ENCODE data around the gene PAQR5. TPM values are rescaled to one million over a fixed set of nuclear protein-coding genes. Genes with fewer than 3 reads are reported as not detected.

PAQR5 gene
- total RNA-seq, 2 experiments from 2014 or later: 0.14 TPM; not detected in 1

GRCh38 chr15:69412274-69412673 is 113.6 kb downstream of the PAQR5 start:
- TF ChIP-seq CTCF (IDR thresholded peaks at IDR 0.05): no peak
- Mint-ChIP-seq H3K4me3 (no peak overlapping the region), H3K27me3 (peaks cover 11% of the 10 kb centered on the region), H3K4me1 (ENCODE audit: low read depth) (peaks cover 14% of the 10 kb centered on the region), H3K36me3 (ENCODE audit: low read depth) (peaks cover 8% of the 10 kb centered on the region), H3K27ac (no peak overlapping the region), H3K9me3 (no peaks in the 10 kb centered on the region)
- DNase-seq (no peak), ATAC-seq (no peak)
- CTCF ChIA-PET: interaction anchor here (0.9 to 3.2 kb wide), 4 partner anchors 17 to 353 kb away, joined by 3 to 18 read pairs (median 3); partner anchors contain the start of gene GLCE
- POLR2A ChIA-PET: interaction anchor here (1.1 to 1.6 kb wide), 2 partner anchors 40 to 251 kb away, joined by 4 to 9 read pairs; partner anchors contain the start of genes GLCE and RPLP1
- intact Hi-C loops (cut with micrococcal nuclease): no loop called here

GRCh38 chr15:69412701-69413100 is 114.0 kb downstream of the PAQR5 start:
- intact Hi-C loops (cut with micrococcal nuclease): no loop called here
- Mint-ChIP-seq H3K4me3 (no peak overlapping the region), H3K4me1 (ENCODE audit: low read depth) (peaks cover 14% of the 10 kb centered on the region), H3K36me3 (ENCODE audit: low read depth) (peaks cover 12% of the 10 kb centered on the region), H3K27me3 (peaks cover 9% of the 10 kb centered on the region), H3K27ac (no peak overlapping the region), H3K9me3 (no peaks in the 10 kb centered on the region)
- TF ChIP-seq CTCF (IDR thresholded peaks at IDR 0.05): no peak
- ChIA-PET POLR2A (interaction anchor here (1.1 kb wide), 1 partner anchor 39 kb away, joined by 4 read pairs; the partner anchor contains the start of gene RPLP1), CTCF (interaction anchor here (0.9 to 3.2 kb wide), 3 partner anchors 18 to 353 kb away, joined by 3 to 18 read pairs (median 3); no protein-coding TSS in a partner anchor)
- no peak for DNase-seq
- no peak for ATAC-seq

DNA sequence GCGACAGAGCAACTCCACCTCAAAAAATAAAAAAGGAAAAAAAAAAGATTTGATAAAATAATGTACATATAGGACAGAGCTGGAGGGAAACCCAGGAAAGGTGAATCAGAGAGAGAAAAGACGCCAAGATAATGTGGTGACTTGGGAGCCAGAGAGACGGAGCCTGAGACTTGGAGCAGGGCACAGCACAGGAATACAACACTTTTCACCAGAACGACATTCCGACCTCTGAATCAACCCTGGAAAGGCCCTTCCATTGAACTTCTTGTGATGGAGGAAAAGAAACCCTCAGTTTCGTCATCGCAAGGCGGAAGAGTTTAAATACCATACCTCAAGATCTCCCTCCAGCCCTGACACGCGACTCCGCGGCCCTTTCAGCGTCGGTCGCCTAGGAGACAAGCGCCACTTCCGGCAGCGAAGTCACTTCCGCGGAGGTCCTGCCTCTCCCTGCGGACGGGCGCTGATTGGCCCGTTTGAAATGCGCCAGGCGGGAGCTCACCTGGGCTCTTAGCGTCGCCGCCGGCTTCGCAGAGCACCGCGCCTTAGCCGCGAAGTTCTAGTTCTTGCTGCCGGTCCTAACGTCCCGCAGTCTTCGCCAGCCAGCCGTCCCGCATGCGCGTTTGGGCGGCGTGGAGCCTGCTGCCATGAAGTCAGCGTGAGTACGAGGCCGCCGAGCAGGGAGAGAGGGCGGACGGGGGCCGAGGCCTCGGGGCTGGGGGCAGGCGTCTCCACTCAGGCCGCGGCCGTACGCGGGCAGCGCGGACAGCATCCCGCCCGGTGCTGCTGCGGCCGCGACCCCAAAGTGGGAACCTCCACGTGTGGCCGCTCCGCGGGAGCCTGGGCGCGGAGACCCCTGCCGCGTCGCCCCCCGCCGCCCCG is 115.3 kb downstream of the PAQR5 start, which contains the start of gene KIF23:
KIF23 (plus strand) TSS at position 528 of the 879 bp plus-strand sequence; CDS start at position 645, 117 bp downstream.
- CTCF ChIA-PET: interaction anchor here (0.6 to 2.9 kb wide), 4 partner anchors 39 to 355 kb away, joined by 3 to 14 read pairs (median 4); no protein-coding TSS in a partner anchor
- ATAC-seq (peak; percentile 94), DNase-seq (peak; percentile 95)
- H3K36me3 Mint-ChIP-seq (ENCODE audit: low read depth): peaks cover 21% of the 10 kb centered on the region
- H3K4me3 Mint-ChIP-seq: peak within 1 kb of the TSS; percentile 81
- POLR2A ChIA-PET: interaction anchor here (0.6 to 3.1 kb wide), 5 partner anchors 18 to 186 kb away, joined by 3 to 25 read pairs (median 3); partner anchors contain the start of gene RPLP1
- TF ChIP-seq CTCF (IDR thresholded peaks at IDR 0.05): no peak
- intact Hi-C loops (cut with micrococcal nuclease): no loop called here
- no peaks in the 10 kb centered on the region for H3K9me3 Mint-ChIP-seq
- H3K4me1 Mint-ChIP-seq (ENCODE audit: low read depth): peaks cover 14% of the 10 kb centered on the region
- peak within 1 kb of the TSS; percentile 70 for H3K27ac Mint-ChIP-seq
- H3K27me3 Mint-ChIP-seq: peaks cover 8% of the 10 kb centered on the region

- Mint-ChIP-seq H3K27ac (no peak overlapping the region), H3K4me3 (peak overlapping the region; percentile 81), H3K4me1 (ENCODE audit: low read depth) (peaks cover 12% of the 10 kb centered on the region), H3K9me3 (no peaks in the 10 kb centered on the region), H3K27me3 (peaks cover 6% of the 10 kb centered on the region), H3K36me3 (ENCODE audit: low read depth) (peaks cover 28% of the 10 kb centered on the region)
- no peak for TF ChIP-seq CTCF (IDR thresholded peaks at IDR 0.05)
- peak; percentile 19 for DNase-seq
- intact Hi-C loops (cut with micrococcal nuclease): no loop called here
- POLR2A ChIA-PET: interaction anchor here (0.9 to 3.1 kb wide), 3 partner anchors 17 to 48 kb away, joined by 3 to 25 read pairs (median 7); partner anchors contain the start of gene RPLP1
- ATAC-seq: peak; percentile 6
- CTCF ChIA-PET: interaction anchor here (0.9 to 2.9 kb wide), 3 partner anchors 39 to 356 kb away, joined by 4 to 14 read pairs (median 4); no protein-coding TSS in a partner anchor
These were observed 116.0 kb downstream of the PAQR5 start for GRCh38 chr15:69414701-69415167.

Measured in activated CD8-positive, alpha-beta T cell treated with anti-CD3 and anti-CD28 coated beads for 36 hours (primary cell).